ENCODE results near the gene CHST15. TPM values are rescaled to one million over a fixed set of nuclear protein-coding genes. Genes with fewer than 3 reads are reported as not detected.

CHST15 gene
- total RNA-seq, 1 donor from 2014 or later, result 4.5 TPM

GRCh38 chr10:124000792-124001201, 92.6 kb downstream of the CHST15 start:
- Histone ChIP-seq H3K27ac (replicated peaks) (no peak overlapping the region), H3K4me1 (peaks cover 1% of the 10 kb centered on the region), H3K4me3 (no peak overlapping the region), H3K27me3 (ENCODE audit: low read depth) (peaks cover 5% of the 10 kb centered on the region), H3K36me3 (no peaks in the 10 kb centered on the region), H3K9me3 (replicated peaks) (no peaks in the 10 kb centered on the region)
- TF ChIP-seq CTCF (IDR thresholded peaks at IDR 0.05; ENCODE audit: borderline replicate concordance), result no peak
- no peak for DNase-seq
- intact Hi-C loops (cut with micrococcal nuclease), result no loop called here

- Histone ChIP-seq H3K4me3 (no peak overlapping the region), H3K36me3 (no peaks in the 10 kb centered on the region), H3K9me3 (replicated peaks) (no peaks in the 10 kb centered on the region), H3K4me1 (peaks cover 8% of the 10 kb centered on the region), H3K27ac (replicated peaks) (no peak overlapping the region), H3K27me3 (ENCODE audit: low read depth) (peaks cover 12% of the 10 kb centered on the region)
- intact Hi-C loops (cut with micrococcal nuclease), result loop anchor here (10.0 kb wide), 1 partner anchor 265 kb away; no protein-coding TSS in a partner anchor
- DNase-seq, result no peak
- TF ChIP-seq CTCF (IDR thresholded peaks at IDR 0.05; ENCODE audit: borderline replicate concordance), result no peak
These were observed 93.3 kb downstream of the CHST15 start for GRCh38 chr10:123999956-124000615.

- Histone ChIP-seq H3K36me3 (no peaks in the 10 kb centered on the region), H3K27ac (replicated peaks) (no peak overlapping the region), H3K9me3 (replicated peaks) (no peaks in the 10 kb centered on the region), H3K4me1 (peaks cover 16% of the 10 kb centered on the region), H3K27me3 (ENCODE audit: low read depth) (peaks cover 20% of the 10 kb centered on the region), H3K4me3 (no peak overlapping the region)
- intact Hi-C loops (cut with micrococcal nuclease), result loop anchor here (10.0 kb wide), 1 partner anchor 266 kb away; no protein-coding TSS in a partner anchor
- no peak for DNase-seq
- no peak for TF ChIP-seq CTCF (IDR thresholded peaks at IDR 0.05; ENCODE audit: borderline replicate concordance)
These were observed 94.1 kb downstream of the CHST15 start for GRCh38 chr10:123999261-123999660.

- H3K4me3 ChIP-seq, result no peak overlapping the region
- no peak overlapping the region for H3K27ac ChIP-seq (replicated peaks)
- DNase-seq, result no peak
- no peaks in the 10 kb centered on the region for H3K36me3 ChIP-seq
- peaks cover 28% of the 10 kb centered on the region for H3K27me3 ChIP-seq (ENCODE audit: low read depth)
- intact Hi-C loops (cut with micrococcal nuclease), result loop anchor here (10.0 kb wide), 1 partner anchor 266 kb away; no protein-coding TSS in a partner anchor
- H3K9me3 ChIP-seq (replicated peaks), result no peaks in the 10 kb centered on the region
- no peak for TF ChIP-seq CTCF (IDR thresholded peaks at IDR 0.05; ENCODE audit: borderline replicate concordance)
- H3K4me1 ChIP-seq, result peaks cover 18% of the 10 kb centered on the region
These were observed 94.9 kb downstream of the CHST15 start for GRCh38 chr10:123998197-123999141.

- TF ChIP-seq CTCF (IDR thresholded peaks at IDR 0.05; ENCODE audit: borderline replicate concordance), result no peak
- no peak for DNase-seq
- H3K9me3 ChIP-seq (replicated peaks), result no peaks in the 10 kb centered on the region
- H3K36me3 ChIP-seq, result no peaks in the 10 kb centered on the region
- intact Hi-C loops (cut with micrococcal nuclease), result loop anchor here (10.0 kb wide), 1 partner anchor 267 kb away; no protein-coding TSS in a partner anchor
- peaks cover 18% of the 10 kb centered on the region for H3K4me1 ChIP-seq
- H3K4me3 ChIP-seq, result no peak overlapping the region
- H3K27me3 ChIP-seq (ENCODE audit: low read depth), result peaks cover 36% of the 10 kb centered on the region
- H3K27ac ChIP-seq (replicated peaks), result no peak overlapping the region
These were observed 95.8 kb downstream of the CHST15 start for GRCh38 chr10:123997486-123998196.
